Gastroesophageal sphincter (tissue), 3 donors: Measurements from ENCODE around the gene MOB3B.

Experiments
- CTCF ChIP-seq, 4 experiments: fragments of 200-600 bp in 2 of 4; fragments of 450-650 bp in 2 of 4; sonication (generic) in 1 of 4; IDR thresholded peaks; one replicate each; pipeline ENCODE4 v1.5.1; 2017 to 2019; ENCODE audit warnings: antibody characterized with exemption in 4 of 4, mild to moderate bottlenecking in 2 of 4, moderate library complexity in 2 of 4
- EP300 ChIP-seq: sonication (generic); formaldehyde crosslinking; IDR thresholded peaks from one replicate; pipeline ENCODE4 v1.6.1; 2017; ENCODE audit warnings: antibody characterized with exemption, mild to moderate bottlenecking
- POLR2AphosphoS5 ChIP-seq: sonication (generic); formaldehyde crosslinking; IDR thresholded peaks from one replicate; pipeline ENCODE4 v1.6.1; 2017; ENCODE audit warnings: antibody characterized with exemption

GRCh38 chr9:27356446-27356845 is 173.2 kb downstream of the MOB3B start:
- TF ChIP-seq CTCF (IDR thresholded peaks at IDR 0.05): no peak
- TF ChIP-seq EP300: no peak
- TF ChIP-seq POLR2AphosphoS5: no peak
